ENCODE data around the gene EFNA3. TPM values are rescaled to one million over a fixed set of nuclear protein-coding genes. Genes with fewer than 3 reads are reported as not detected.

The EFNA3 gene
- total RNA-seq, 2 experiments from 2014 or later: 4.5 to 4.6 TPM

GRCh38 chr1:155042789-155043188 is 35.8 kb upstream of the EFNA3 start:
- Mint-ChIP-seq H3K4me3 (no peak overlapping the region), H3K27ac (no peak overlapping the region), H3K4me1 (peaks cover 11% of the 10 kb centered on the region), H3K9me3 (no peaks in the 10 kb centered on the region), H3K36me3 (no peaks in the 10 kb centered on the region), H3K27me3 (peaks cover 3% of the 10 kb centered on the region)
- DNase-seq: no peak

- Mint-ChIP-seq H3K36me3 (no peaks in the 10 kb centered on the region), H3K9me3 (no peaks in the 10 kb centered on the region), H3K4me3 (no peak overlapping the region), H3K27ac (no peak overlapping the region), H3K4me1 (peaks cover 11% of the 10 kb centered on the region), H3K27me3 (peaks cover 3% of the 10 kb centered on the region)
- no peak for DNase-seq
These were observed 35.3 kb upstream of the EFNA3 start for GRCh38 chr1:155043301-155043702.

GRCh38 chr1:155043793-155044192 is 34.8 kb upstream of the EFNA3 start:
- Mint-ChIP-seq H3K36me3 (no peaks in the 10 kb centered on the region), H3K27me3 (no peaks in the 10 kb centered on the region)

GRCh38 chr1:155044365-155044764 is 34.3 kb upstream of the EFNA3 start:
- no peaks in the 10 kb centered on the region for H3K36me3 Mint-ChIP-seq
- no peaks in the 10 kb centered on the region for H3K27me3 Mint-ChIP-seq
- H3K4me3 Mint-ChIP-seq: no peak overlapping the region
- DNase-seq: no peak
- peaks cover 11% of the 10 kb centered on the region for H3K4me1 Mint-ChIP-seq
- no peak overlapping the region for H3K27ac Mint-ChIP-seq
- H3K9me3 Mint-ChIP-seq: no peaks in the 10 kb centered on the region

More at GRCh38 chr1:155043793-155044192, 34.8 kb upstream of the EFNA3 start:
- no peak overlapping the region for H3K4me3 Mint-ChIP-seq
- no peak for DNase-seq
- H3K27ac Mint-ChIP-seq: no peak overlapping the region
- no peaks in the 10 kb centered on the region for H3K9me3 Mint-ChIP-seq
- H3K4me1 Mint-ChIP-seq: peaks cover 11% of the 10 kb centered on the region

- Mint-ChIP-seq H3K4me3 (no peak overlapping the region), H3K27me3 (no peaks in the 10 kb centered on the region)
- peak; percentile 61 for DNase-seq
These were observed 33.6 kb upstream of the EFNA3 start for GRCh38 chr1:155044812-155045657.

GRCh38 chr1:155048449-155049334 is 29.9 kb upstream of the EFNA3 start:
- Mint-ChIP-seq H3K27me3 (no peaks in the 10 kb centered on the region), H3K36me3 (no peaks in the 10 kb centered on the region), H3K9me3 (no peaks in the 10 kb centered on the region), H3K4me1 (peaks cover 32% of the 10 kb centered on the region), H3K27ac (no peak overlapping the region), H3K4me3 (no peak overlapping the region)
- DNase-seq: no peak

More at GRCh38 chr1:155044812-155045657, 33.6 kb upstream of the EFNA3 start:
- Mint-ChIP-seq H3K4me1 (peaks cover 15% of the 10 kb centered on the region), H3K9me3 (no peaks in the 10 kb centered on the region), H3K27ac (no peak overlapping the region), H3K36me3 (no peaks in the 10 kb centered on the region)

- H3K9me3 Mint-ChIP-seq: no peaks in the 10 kb centered on the region
- no peaks in the 10 kb centered on the region for H3K27me3 Mint-ChIP-seq
- H3K36me3 Mint-ChIP-seq: no peaks in the 10 kb centered on the region
- no peak for DNase-seq
- H3K27ac Mint-ChIP-seq: no peak overlapping the region
- H3K4me1 Mint-ChIP-seq: peaks cover 28% of the 10 kb centered on the region
- peak overlapping the region; percentile 82 for H3K4me3 Mint-ChIP-seq
These were observed 28.7 kb upstream of the EFNA3 start for GRCh38 chr1:155049651-155050559.

- peak; percentile 83 for DNase-seq
- Mint-ChIP-seq H3K4me1 (peaks cover 21% of the 10 kb centered on the region), H3K27ac (peak within 1 kb of the TSS; percentile 66), H3K27me3 (no peaks in the 10 kb centered on the region), H3K36me3 (no peaks in the 10 kb centered on the region), H3K9me3 (no peaks in the 10 kb centered on the region), H3K4me3 (peak within 1 kb of the TSS; percentile 82)
These were observed 27.9 kb upstream of the EFNA3 start, which contains the start of gene ADAM15 for GRCh38 chr1:155050560-155051341. Gene ADAM15 (plus strand): TSS chr1:155051316. CDS start chr1:155051387, 71 bp downstream.

GRCh38 chr1:155051342-155051776 is 27.3 kb upstream of the EFNA3 start:
- Mint-ChIP-seq H3K27ac (no peak overlapping the region), H3K4me3 (peak overlapping the region; percentile 82), H3K4me1 (peaks cover 21% of the 10 kb centered on the region), H3K9me3 (no peaks in the 10 kb centered on the region), H3K27me3 (no peaks in the 10 kb centered on the region), H3K36me3 (no peaks in the 10 kb centered on the region)
- DNase-seq: no peak

GRCh38 chr1:155051777-155052398 is 26.7 kb upstream of the EFNA3 start:
- H3K36me3 Mint-ChIP-seq: no peaks in the 10 kb centered on the region
- peak; percentile 49 for DNase-seq
- peak overlapping the region; percentile 82 for H3K4me3 Mint-ChIP-seq
- H3K4me1 Mint-ChIP-seq: peaks cover 21% of the 10 kb centered on the region
- no peaks in the 10 kb centered on the region for H3K27me3 Mint-ChIP-seq
- peak overlapping the region; percentile 2 for H3K27ac Mint-ChIP-seq
- H3K9me3 Mint-ChIP-seq: no peaks in the 10 kb centered on the region

- H3K9me3 Mint-ChIP-seq: no peaks in the 10 kb centered on the region
- peaks cover 21% of the 10 kb centered on the region for H3K4me1 Mint-ChIP-seq
- no peaks in the 10 kb centered on the region for H3K36me3 Mint-ChIP-seq
- H3K4me3 Mint-ChIP-seq: peak overlapping the region; percentile 82
- DNase-seq: peak; percentile 36
- H3K27me3 Mint-ChIP-seq: no peaks in the 10 kb centered on the region
- no peak overlapping the region for H3K27ac Mint-ChIP-seq
These were observed 25.9 kb upstream of the EFNA3 start for GRCh38 chr1:155052439-155053395.

GRCh38 chr1:155053531-155054105 is 25.0 kb upstream of the EFNA3 start:
- Mint-ChIP-seq H3K36me3 (no peaks in the 10 kb centered on the region), H3K27ac (no peak overlapping the region)

More at GRCh38 chr1:155053531-155054105, 25.0 kb upstream of the EFNA3 start:
- no peaks in the 10 kb centered on the region for H3K9me3 Mint-ChIP-seq
- H3K4me1 Mint-ChIP-seq: peaks cover 21% of the 10 kb centered on the region
- no peak for DNase-seq
- peak overlapping the region; percentile 55 for H3K4me3 Mint-ChIP-seq
- no peaks in the 10 kb centered on the region for H3K27me3 Mint-ChIP-seq
